Mammary epithelial cell (primary cell): Measurements from ENCODE around the gene PHF12.

ENCODE experiments used
- CTCF ChIP-seq, 2 donors: IDR thresholded peaks in 1 of 2; conservative IDR thresholded peaks in 1 of 2; 2 replicates each; pipeline ENCODE4 v1.5.1; 2011 to 2012; ENCODE audit warnings: inconsistent platforms in 2 of 2, low read length in 2 of 2, mild to moderate bottlenecking in 2 of 2, control low read depth in 1 of 2, low read depth in 1 of 2; ENCODE audit not compliant: insufficient read depth in 1 of 2; ENCODE audit errors: extremely low read depth in 1 of 2
- EZH2 ChIP-seq: IDR thresholded peaks from 2 replicates; pipeline ENCODE4 v1.6.1; 2012; ENCODE audit warnings: low read length, inconsistent platforms, borderline replicate concordance

GRCh38 chr17:28907709-28908475 lies 43.4 kb downstream of the PHF12 start:
- no peak for TF ChIP-seq CTCF (conservative IDR thresholded peaks at IDR 0.05 in 1 of 2, IDR thresholded peaks at IDR 0.05 in 1 of 2; ENCODE audit: extremely low read depth in 1 of 2, insufficient read depth in 1 of 2, low read depth in 1 of 2, low read length in 2 of 2)
- TF ChIP-seq EZH2 = no peak
